ENCODE measurements around the gene CAPN15.

DNA sequence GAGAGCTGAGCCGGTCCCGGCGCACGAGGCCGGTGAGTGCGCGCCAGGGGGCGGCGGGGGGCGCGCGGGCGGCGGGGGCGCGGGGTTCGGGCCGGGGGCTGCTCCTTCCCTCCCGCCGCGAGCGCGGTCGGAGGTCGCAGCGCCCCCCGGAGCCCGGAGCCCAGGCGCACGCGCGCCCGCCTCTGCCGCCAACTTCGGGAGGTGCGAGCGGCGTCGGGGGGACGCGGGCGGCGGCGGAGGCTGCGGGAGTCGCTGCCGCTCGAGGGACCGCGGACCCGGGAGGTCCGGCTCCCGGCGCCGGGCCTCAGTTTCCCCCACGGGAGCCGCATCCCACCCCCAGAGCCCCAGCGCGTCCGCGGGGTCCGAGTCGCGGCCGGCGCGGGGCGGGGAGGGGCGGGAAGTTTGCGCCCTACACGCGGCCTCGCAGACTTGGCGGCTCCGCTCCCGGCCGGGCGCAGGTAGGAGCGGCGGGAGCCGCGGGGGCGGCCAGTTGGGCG, 32.7 kb downstream of the CAPN15 start, which contains the start of gene PRR35:
- TF ChIP-seq, protein P1, sequence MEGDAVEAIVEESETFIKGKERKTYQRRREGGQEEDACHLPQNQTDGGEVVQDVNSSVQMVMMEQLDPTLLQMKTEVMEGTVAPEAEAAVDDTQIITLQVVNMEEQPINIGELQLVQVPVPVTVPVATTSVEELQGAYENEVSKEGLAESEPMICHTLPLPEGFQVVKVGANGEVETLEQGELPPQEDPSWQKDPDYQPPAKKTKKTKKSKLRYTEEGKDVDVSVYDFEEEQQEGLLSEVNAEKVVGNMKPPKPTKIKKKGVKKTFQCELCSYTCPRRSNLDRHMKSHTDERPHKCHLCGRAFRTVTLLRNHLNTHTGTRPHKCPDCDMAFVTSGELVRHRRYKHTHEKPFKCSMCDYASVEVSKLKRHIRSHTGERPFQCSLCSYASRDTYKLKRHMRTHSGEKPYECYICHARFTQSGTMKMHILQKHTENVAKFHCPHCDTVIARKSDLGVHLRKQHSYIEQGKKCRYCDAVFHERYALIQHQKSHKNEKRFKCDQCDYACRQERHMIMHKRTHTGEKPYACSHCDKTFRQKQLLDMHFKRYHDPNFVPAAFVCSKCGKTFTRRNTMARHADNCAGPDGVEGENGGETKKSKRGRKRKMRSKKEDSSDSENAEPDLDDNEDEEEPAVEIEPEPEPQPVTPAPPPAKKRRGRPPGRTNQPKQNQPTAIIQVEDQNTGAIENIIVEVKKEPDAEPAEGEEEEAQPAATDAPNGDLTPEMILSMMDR (IDR thresholded peaks at IDR 0.05 in 8 of 11, conservative IDR thresholded peaks at IDR 0.05 in 3 of 11): no peak
- TF ChIP-seq POLR2A (IDR thresholded peaks at IDR 0.05) (no peak), POLR2AphosphoS5 (IDR thresholded peaks at IDR 0.05) (no peak)

Measured in spleen (tissue), 7 donors.